NCI-H2196 (cell line): ENCODE results near the gene FRAS1.

Experiments used
- DNase-seq: peaks from one replicate; lab custom pipeline; 2025; ENCODE audit not compliant: unreplicated experiment; lab: John Stamatoyannopoulos, UW

The FRAS1 gene

GRCh38 chr4:78360466-78360865 lies 303.3 kb downstream of the FRAS1 start:
- no peak for DNase-seq

GRCh38 chr4:78361621-78362120 lies 304.5 kb downstream of the FRAS1 start:
- no peak for DNase-seq

- DNase-seq: no peak
Observed at GRCh38 chr4:78362310-78362709, 305.2 kb downstream of the FRAS1 start.

GRCh38 chr4:78363031-78363570 lies 306.0 kb downstream of the FRAS1 start:
- DNase-seq: no peak

GRCh38 chr4:78369679-78370078 lies 312.6 kb downstream of the FRAS1 start:
- no peak for DNase-seq

- no peak for DNase-seq
Observed at GRCh38 chr4:78370631-78371372, 313.7 kb downstream of the FRAS1 start.

- no peak for DNase-seq
Observed at GRCh38 chr4:78372355-78372988, 315.3 kb downstream of the FRAS1 start.

- DNase-seq: no peak
Observed at GRCh38 chr4:78377555-78377954, 320.4 kb downstream of the FRAS1 start.

- no peak for DNase-seq
Observed at GRCh38 chr4:78379040-78379439, 321.9 kb downstream of the FRAS1 start.

GRCh38 chr4:78379991-78380729 lies 323.0 kb downstream of the FRAS1 start:
- DNase-seq: no peak

- no peak for DNase-seq
Observed at GRCh38 chr4:78386679-78387078, 329.6 kb downstream of the FRAS1 start.

GRCh38 chr4:78395642-78396041 lies 338.5 kb downstream of the FRAS1 start:
- DNase-seq: no peak

GRCh38 chr4:78396613-78397291 lies 339.6 kb downstream of the FRAS1 start:
- DNase-seq: no peak

GRCh38 chr4:78397292-78397630 lies 340.1 kb downstream of the FRAS1 start:
- DNase-seq: no peak

- no peak for DNase-seq
Observed at GRCh38 chr4:78409612-78410202, 352.6 kb downstream of the FRAS1 start.

- no peak for DNase-seq
Observed at GRCh38 chr4:78410225-78410624, 353.1 kb downstream of the FRAS1 start.

GRCh38 chr4:78410676-78411075 lies 353.6 kb downstream of the FRAS1 start:
- DNase-seq: no peak

- DNase-seq: no peak
Observed at GRCh38 chr4:78414116-78414515, 357.0 kb downstream of the FRAS1 start.

GRCh38 chr4:78417603-78418002 lies 360.5 kb downstream of the FRAS1 start:
- no peak for DNase-seq

- DNase-seq: no peak
Observed at GRCh38 chr4:78418406-78418805, 361.3 kb downstream of the FRAS1 start.

- DNase-seq: no peak
Observed at GRCh38 chr4:78423790-78424189, 366.7 kb downstream of the FRAS1 start.
